Stimulated activated CD4-positive, alpha-beta T cell treated with anti-CD3 and anti-CD28 coated beads, Interleukin-4, amount 100 ng/mL, for 48 hours (primary cell): Measurements from ENCODE around the gene ZBTB3.
"Not testable (repeated sequence)": the region's sequence is repeated elsewhere in the genome, so short reads cannot be mapped to it uniquely, and the experiment has no call there.

ENCODE experiments used
- DNase-seq, 2 donors: peaks; one replicate each; pipeline ENCODE4 v3.0.0-alpha.2; 2020; ENCODE audit warnings: low read depth in 2 of 2

The ZBTB3 gene

GRCh38 chr11:62757846-62758788 lies 4.2 kb upstream of the ZBTB3 start:
- DNase-seq, result no peak

GRCh38 chr11:62755086-62755615 lies 1.2 kb upstream of the ZBTB3 start:
- no peak for DNase-seq

GRCh38 chr11:62752994-62753735 lies 795 bp downstream of the ZBTB3 start:
- no peak for DNase-seq

GRCh38 chr11:62752177-62752785 lies 1.7 kb downstream of the ZBTB3 start:
- no peak for DNase-seq

GRCh38 chr11:62749931-62750330 lies 4.0 kb downstream of the ZBTB3 start:
- DNase-seq, result not testable (repeated sequence)

- DNase-seq, result no peak
These were observed 6.3 kb downstream of the ZBTB3 start for GRCh38 chr11:62747475-62748160.

- no peak for DNase-seq
These were observed 16.8 kb downstream of the ZBTB3 start for GRCh38 chr11:62737196-62737595.

- DNase-seq, result no peak
These were observed 21.1 kb downstream of the ZBTB3 start for GRCh38 chr11:62732830-62733229.

- not testable (repeated sequence) for DNase-seq
These were observed 23.9 kb downstream of the ZBTB3 start for GRCh38 chr11:62730076-62730475.

GRCh38 chr11:62728171-62728988 lies 25.6 kb downstream of the ZBTB3 start, which contains the start of gene TTC9C:
TTC9C (plus strand) TSS chr11:62728486; CDS start chr11:62728849, 363 bp downstream.
- peak; percentile 74 to 82 for DNase-seq

- DNase-seq, result peak; percentile 65 to 82
These were observed 26.1 kb downstream of the ZBTB3 start for GRCh38 chr11:62727872-62728170.

- DNase-seq, result peak; percentile 95 to 98
These were observed 26.6 kb downstream of the ZBTB3 start, which contains the start of gene HNRNPUL2 for GRCh38 chr11:62727165-62727871. HNRNPUL2 (minus strand) TSS chr11:62727457; CDS start chr11:62727156, 301 bp downstream.

- no peak for DNase-seq
These were observed 27.1 kb downstream of the ZBTB3 start for GRCh38 chr11:62726915-62727164.

- DNase-seq, result no peak
These were observed 27.6 kb downstream of the ZBTB3 start for GRCh38 chr11:62726156-62726914.

- no peak for DNase-seq
These were observed 28.3 kb downstream of the ZBTB3 start for GRCh38 chr11:62725646-62726045.

- no peak for DNase-seq
These were observed 29.8 kb downstream of the ZBTB3 start for GRCh38 chr11:62724171-62724570.

GRCh38 chr11:62721994-62722393 lies 32.0 kb downstream of the ZBTB3 start:
- DNase-seq, result no peak

- DNase-seq, result no peak
These were observed 34.5 kb downstream of the ZBTB3 start for GRCh38 chr11:62719302-62719978.

GRCh38 chr11:62716816-62717215 lies 37.1 kb downstream of the ZBTB3 start:
- no peak for DNase-seq
